Thyroid gland (tissue), 4 donors: ENCODE data around the gene FBXO3. TPM values are rescaled to one million over a fixed set of nuclear protein-coding genes. Genes with fewer than 3 reads are reported as not detected.

ENCODE experiments used
- DNase-seq, 2 donors: peaks; one replicate each; pipeline ENCODE4 v3.0.0-alpha.2; 2019
- H3K27ac ChIP-seq, 3 donors: fragments of 200-600 bp; sonication (generic); 1 replicate in 2 of 3; 2 replicates in 1 of 3; pipeline ENCODE4 v1.5.1; 2016 to 2019; ENCODE audit warnings: mild to moderate bottlenecking in 1 of 3, moderate library complexity in 1 of 3
- H3K27me3 ChIP-seq: fragments of 200-600 bp; sonication (generic); one replicate; pipeline ENCODE4 v1.5.1; 2019
- H3K36me3 ChIP-seq, 2 donors: fragments of 200-600 bp; sonication (generic); one replicate each; pipeline ENCODE4 v1.5.1; 2016 to 2019
- H3K4me1 ChIP-seq, 2 donors: fragments of 200-600 bp; sonication (generic); one replicate each; pipeline ENCODE4 v1.5.1; 2017 to 2019
- H3K4me3 ChIP-seq, 3 donors: fragments of 200-600 bp; sonication (generic); replicated peaks in 1 of 3; 1 replicate in 2 of 3; 2 replicates in 1 of 3; pipeline ENCODE4 v1.5.1; 2016; ENCODE audit warnings: mild to moderate bottlenecking in 1 of 3
- H3K9me3 ChIP-seq: fragments of 200-600 bp; sonication (generic); one replicate; pipeline ENCODE4 v1.5.1; 2017
- CTCF ChIP-seq, 6 experiments: fragments of 200-600 bp in 3 of 6; fragments of 450-650 bp in 3 of 6; sonication (generic) in 3 of 6; IDR thresholded peaks; one replicate each; pipeline ENCODE4 v1.5.1; 2016 to 2019; ENCODE audit warnings: antibody characterized with exemption in 6 of 6, mild to moderate bottlenecking in 2 of 6, inconsistent platforms in 1 of 6, moderate library complexity in 1 of 6
- POLR2A ChIP-seq, 2 donors: fragments of 450-650 bp; IDR thresholded peaks; one replicate each; pipeline ENCODE4 v1.6.1; 2017; ENCODE audit warnings: antibody characterized with exemption in 2 of 2, mild to moderate bottlenecking in 2 of 2, moderate library complexity in 1 of 2
- WGBS, 2 donors: methylation state at CpG; one replicate each; pipeline ENCODE4 v1.1.5; 2017; 5-methylcytosine and 5-hydroxymethylcytosine counted together
- intact Hi-C: fragments of 100-400 bp; cut with DNase I; formaldehyde crosslinking; loops from one replicate; pipeline ENCODE4 v1.15.1; 2023
- total RNA-seq, 4 donors: library from RNA; depleted of rRNA; stranded (reverse); fragments of >200 nt; gene quantifications; one replicate each; pipeline ENCODE4 v1.2.3, GENCODE V29; 2016

The FBXO3 gene
- total RNA-seq, 4 donors from 2014 or later: 55.8 to 82.0 (median 57.7) TPM

DNA sequence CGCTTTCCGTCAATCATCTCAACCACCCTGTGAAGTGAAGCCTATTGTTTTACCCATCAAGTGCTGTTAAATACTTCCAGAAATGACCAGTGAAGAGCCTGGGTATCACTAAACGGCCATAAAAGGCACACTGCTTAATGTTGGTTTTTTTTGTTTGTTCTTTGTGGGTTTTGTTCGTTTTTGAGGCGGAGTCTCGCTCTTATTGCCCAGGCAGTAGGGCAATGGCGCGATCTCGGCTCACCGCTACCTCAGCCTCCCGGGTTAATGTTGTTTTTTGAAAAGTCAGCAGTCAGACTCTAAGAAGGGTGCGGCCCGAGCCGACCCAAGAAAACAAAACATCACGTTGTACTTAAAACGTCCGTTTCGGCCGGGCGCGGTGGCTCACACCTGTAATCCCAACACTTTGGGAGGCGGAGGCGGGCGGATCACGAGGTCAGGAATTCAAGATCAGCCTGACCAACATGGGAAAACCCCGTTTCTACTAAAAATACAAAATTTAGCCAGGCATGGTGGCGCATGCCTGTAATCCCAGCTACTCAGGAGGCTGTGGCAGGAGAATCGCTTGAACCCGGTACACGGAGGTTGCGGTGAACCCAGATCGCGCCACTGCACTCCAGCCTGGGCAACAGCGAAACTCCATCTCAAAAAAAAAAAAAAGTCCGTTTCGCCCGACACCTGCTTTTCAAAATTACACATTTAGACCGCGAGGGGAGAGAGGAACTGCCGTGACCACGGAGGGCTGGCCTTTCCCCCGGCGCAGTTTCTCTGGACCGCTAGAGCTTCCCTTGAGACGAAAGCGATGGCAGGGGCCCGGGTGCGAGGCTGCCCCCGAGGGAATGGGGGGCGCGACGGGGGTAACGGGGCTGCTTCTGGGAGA is 38.8 kb downstream of the FBXO3 start:
- DNase-seq: peak; percentile 72 to 76
- H3K4me1 ChIP-seq: peaks cover 22 to 29% of the 10 kb centered on the region in 2 donors
- intact Hi-C loops: no loop called here
- TF ChIP-seq POLR2A (IDR thresholded peaks at IDR 0.05) (peak in 1 of 2 donors; percentile 46), CTCF (IDR thresholded peaks at IDR 0.05) (peak in 3 of 6 experiments; percentile 15 to 40 (median 20))
- no peaks in the 10 kb centered on the region for H3K27me3 ChIP-seq
- H3K4me3 ChIP-seq: peak overlapping the region; percentile 51 to 89 (median 66)
- peak overlapping the region; percentile 91 to 97 (median 97) for H3K27ac ChIP-seq
- H3K36me3 ChIP-seq: no peaks in the 10 kb centered on the region
- H3K9me3 ChIP-seq: no peaks in the 10 kb centered on the region
- WGBS, 2 donors: 3 to 4% methylated on average over 43 to 44 of the region's 53 CpGs

DNA sequence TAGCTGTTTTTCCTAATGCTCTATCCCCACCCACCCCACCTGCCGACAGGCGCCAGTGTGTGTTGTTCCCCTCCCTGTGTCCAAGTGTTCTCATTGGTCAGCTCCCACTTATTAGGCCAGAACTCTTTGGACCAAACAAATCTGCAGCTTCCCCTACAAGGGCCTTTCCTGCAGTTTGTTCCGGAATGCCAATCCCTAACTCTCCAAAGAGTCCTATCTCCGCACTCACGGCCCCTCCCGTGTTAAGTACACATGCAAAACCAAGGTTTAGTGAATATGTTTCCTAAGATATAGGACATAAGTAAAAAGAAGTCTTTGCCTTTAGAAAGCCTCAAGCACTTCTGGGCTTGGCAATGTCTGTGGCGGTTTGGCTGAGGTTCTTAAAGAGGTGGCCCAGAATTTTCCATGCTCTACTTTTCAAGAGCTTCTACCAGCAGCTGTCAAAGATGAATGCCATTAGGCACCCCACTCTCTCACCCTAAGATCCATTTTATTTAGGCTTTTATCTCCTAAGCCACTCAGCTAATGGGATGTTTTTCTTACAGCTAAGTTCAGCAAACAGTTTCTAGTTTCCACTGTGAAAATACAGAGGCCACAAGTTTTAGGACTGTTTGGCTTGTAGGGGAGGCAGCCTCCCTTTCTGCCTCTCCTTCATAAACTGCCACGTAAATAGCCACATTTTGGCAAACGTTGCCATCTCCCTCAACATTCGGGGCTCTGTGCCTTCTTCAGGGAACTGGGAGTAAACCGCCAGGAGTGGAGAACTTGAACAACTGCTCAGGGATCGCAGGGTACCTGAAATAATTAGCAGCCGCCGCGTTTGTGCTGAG is 39.7 kb downstream of the FBXO3 start:
- H3K27me3 ChIP-seq: no peaks in the 10 kb centered on the region
- TF ChIP-seq POLR2A (IDR thresholded peaks at IDR 0.05) (peak in 1 of 2 donors; percentile 27), CTCF (IDR thresholded peaks at IDR 0.05) (no peak)
- no peaks in the 10 kb centered on the region for H3K36me3 ChIP-seq
- H3K4me3 ChIP-seq: peak overlapping the region; percentile 8 to 89 (median 66)
- peak overlapping the region; percentile 64 to 97 (median 97) for H3K27ac ChIP-seq
- peak; percentile 43 to 55 for DNase-seq
- intact Hi-C loops: no loop called here
- whole genome bisulfite sequencing, 2 donors: 35 to 42% methylated on average over 15 of the region's 15 CpGs
- peaks cover 22 to 29% of the 10 kb centered on the region in 2 donors for H3K4me1 ChIP-seq
- no peaks in the 10 kb centered on the region for H3K9me3 ChIP-seq

GRCh38 chr11:33733980-33734379 is 40.3 kb downstream of the FBXO3 start:
- no peak for DNase-seq
- no peak for TF ChIP-seq CTCF (IDR thresholded peaks at IDR 0.05)
- no peak for TF ChIP-seq POLR2A (IDR thresholded peaks at IDR 0.05)
- H3K36me3 ChIP-seq: no peaks in the 10 kb centered on the region
- WGBS, 2 donors: 72 to 80% methylated on average over 7 of the region's 7 CpGs
- H3K9me3 ChIP-seq: no peaks in the 10 kb centered on the region
- H3K27me3 ChIP-seq: no peaks in the 10 kb centered on the region
- intact Hi-C loops: no loop called here
- peak overlapping the region; percentile 64 to 97 (median 97) for H3K27ac ChIP-seq
- peak overlapping the region in 1 of 3 donors; percentile 89 for H3K4me3 ChIP-seq
- H3K4me1 ChIP-seq: peaks cover 22 to 29% of the 10 kb centered on the region in 2 donors

- no peak for TF ChIP-seq POLR2A (IDR thresholded peaks at IDR 0.05)
- TF ChIP-seq CTCF (IDR thresholded peaks at IDR 0.05): no peak
- no peak overlapping the region for H3K4me3 ChIP-seq
- 82 to 88% methylated on average over 9 of the region's 9 CpGs for WGBS, 2 donors
- peak overlapping the region in 1 of 3 donors; percentile 97 for H3K27ac ChIP-seq
- no peaks in the 10 kb centered on the region for H3K9me3 ChIP-seq
- DNase-seq: no peak
- intact Hi-C loops: no loop called here
- H3K4me1 ChIP-seq: peaks cover 22 to 26% of the 10 kb centered on the region in 2 donors
- no peaks in the 10 kb centered on the region for H3K36me3 ChIP-seq
- H3K27me3 ChIP-seq: no peaks in the 10 kb centered on the region
Observed at GRCh38 chr11:33731723-33732531, 42.4 kb downstream of the FBXO3 start.
